C4-2B (cell line): Measurements from ENCODE around the gene EHBP1.

Experiments
- CTCF ChIP-seq: fragments of 450-650 bp; conservative IDR thresholded peaks from 2 replicates; pipeline ENCODE4 v1.5.1; 2017; ENCODE audit warnings: mild to moderate bottlenecking
- ZFX ChIP-seq: fragments of 450-650 bp; IDR thresholded peaks from 2 replicates; pipeline ENCODE4 v1.6.1; 2017

GRCh38 chr2:62811086-62811485 is 105.6 kb downstream of the EHBP1 start:
- TF ChIP-seq CTCF (no peak), ZFX (no peak)
